IMR-90 (cell line): ENCODE data around the gene MRPL20. TPM values are rescaled to one million over a fixed set of nuclear protein-coding genes. Genes with fewer than 3 reads are reported as not detected.

Source experiments
- ATAC-seq: fragments of 200-7000 bp; cut with Tn5 transposase; 2 replicates; pipeline ENCODE4 v1.9.1; 2020; ENCODE audit warnings: low read depth, mild to moderate bottlenecking, moderate library complexity
- BruUV-seq: library from RNA; stranded (reverse); fragments of 400-500 nt; replicated peaks from 2 replicates; lab custom pipeline; 2021; lab: Mats Ljungman, UMichigan
- CTCF ChIA-PET: fragments of 300-600 bp; formaldehyde crosslinking; extraction: SDS; loops from one replicate; lab custom pipeline; 2021; ENCODE audit warnings: antibody characterized with exemption; lab: Yijun Ruan, JAX
- POLR2A ChIA-PET: fragments of 300-600 bp; sonication (Branson Sonifier 250); formaldehyde crosslinking; loops from one replicate; lab custom pipeline; 2022; ENCODE audit warnings: antibody characterized with exemption; ENCODE audit not compliant: unreplicated experiment; lab: Charles Lee
- DNase-seq: peaks from one replicate; pipeline ENCODE4 v3.0.0; 2013
- H2AFZ ChIP-seq: replicated peaks from 2 replicates; pipeline ENCODE3; 2013; ENCODE audit warnings: low read length, mild to moderate bottlenecking; ENCODE audit not compliant: poor library complexity
- H2AK5ac ChIP-seq: 2 replicates; pipeline ENCODE4 v1.6.1; 2013; ENCODE audit warnings: low read depth, low read length, inconsistent platforms
- H2AK9ac ChIP-seq: replicated peaks from 2 replicates; pipeline ENCODE3; 2013; ENCODE audit warnings: mild to moderate bottlenecking, low read depth, low read length, moderate library complexity; ENCODE audit not compliant: poor library complexity
- H2BK120ac ChIP-seq: 2 replicates; pipeline ENCODE4 v1.6.1; 2013; ENCODE audit warnings: low read depth, low read length, inconsistent platforms
- H2BK15ac ChIP-seq: 3 replicates; pipeline ENCODE4 v1.6.1; 2013; ENCODE audit warnings: low read depth, low read length, inconsistent platforms
- H2BK20ac ChIP-seq: 2 replicates; pipeline ENCODE4 v1.6.1; 2013; ENCODE audit warnings: low read depth, mild to moderate bottlenecking, inconsistent platforms, low read length, moderate library complexity
- H2BK5ac ChIP-seq: 2 replicates; pipeline ENCODE4 v1.6.1; 2013; ENCODE audit warnings: mild to moderate bottlenecking, low read depth, low read length, inconsistent platforms; ENCODE audit not compliant: poor library complexity, severe bottlenecking
- H3K14ac ChIP-seq: replicated peaks from 2 replicates; pipeline ENCODE4 v1.6.1; 2013; ENCODE audit warnings: low read depth, low read length, inconsistent platforms
- H3K18ac ChIP-seq: 2 replicates; pipeline ENCODE4 v1.6.1; 2013; ENCODE audit warnings: low read depth, low read length, control low read depth
- H3K23ac ChIP-seq: 2 replicates; pipeline ENCODE4 v1.6.1; 2013; ENCODE audit warnings: low read depth, low read length, inconsistent platforms
- H3K27ac ChIP-seq: 2 replicates; pipeline ENCODE4 v1.5.1; 2013; ENCODE audit warnings: mild to moderate bottlenecking, control low read depth, low read length; ENCODE audit not compliant: insufficient read depth
- H3K27me3 ChIP-seq: 2 replicates; pipeline ENCODE4 v1.6.1; 2013; ENCODE audit warnings: low read length; ENCODE audit not compliant: control insufficient read depth, insufficient read depth
- H3K36me3 ChIP-seq: 2 replicates; pipeline ENCODE4 v1.6.1; 2013; ENCODE audit warnings: low read length, mixed read lengths; ENCODE audit not compliant: control insufficient read depth, insufficient read depth
- H3K4ac ChIP-seq: 2 replicates; pipeline ENCODE4 v1.6.1; 2013; ENCODE audit warnings: low read depth, low read length, inconsistent platforms
- H3K4me1 ChIP-seq: 2 replicates; pipeline ENCODE4 v1.6.1; 2013; ENCODE audit warnings: low read length, mixed read lengths; ENCODE audit not compliant: control insufficient read depth, insufficient read depth
- H3K4me2 ChIP-seq: 2 replicates; pipeline ENCODE4 v1.6.1; 2013; ENCODE audit warnings: low read depth, mild to moderate bottlenecking, control low read depth, low read length, moderate library complexity
- H3K4me3 ChIP-seq: 2 replicates; pipeline ENCODE4 v1.5.1; 2013; ENCODE audit warnings: low read depth, mild to moderate bottlenecking, control low read depth, low read length, moderate library complexity; ENCODE audit not compliant: insufficient read depth
- H3K56ac ChIP-seq: 2 replicates; pipeline ENCODE4 v1.6.1; 2013; ENCODE audit warnings: low read length, inconsistent platforms; ENCODE audit not compliant: insufficient read depth; ENCODE audit errors: extremely low read depth
- H3K79me1 ChIP-seq, 2 experiments: 2 replicates each; pipeline ENCODE4 v1.6.1; 2013; ENCODE audit warnings: low read length in 2 of 2, inconsistent platforms in 1 of 2, low read depth in 1 of 2
- H3K9ac ChIP-seq: 2 replicates; pipeline ENCODE4 v1.6.1; 2013; ENCODE audit warnings: low read depth, low read length, control low read depth
- H3K9me1 ChIP-seq: 2 replicates; pipeline ENCODE4 v1.6.1; 2013; ENCODE audit warnings: low read length, inconsistent platforms; ENCODE audit not compliant: insufficient read depth
- H3K9me3 ChIP-seq: 2 replicates; pipeline ENCODE4 v1.6.1; 2013; ENCODE audit warnings: low read length; ENCODE audit not compliant: control insufficient read depth, insufficient read depth
- H4K20me1 ChIP-seq: 2 replicates; pipeline ENCODE4 v1.6.1; 2013; ENCODE audit warnings: low read length, inconsistent platforms; ENCODE audit not compliant: insufficient read depth
- H4K5ac ChIP-seq: 2 replicates; pipeline ENCODE4 v1.6.1; 2013; ENCODE audit warnings: mild to moderate bottlenecking, low read depth, low read length, control low read depth
- H4K8ac ChIP-seq, 2 experiments: 2 replicates each; pipeline ENCODE4 v1.6.1; 2013; ENCODE audit warnings: low read depth in 2 of 2, low read length in 2 of 2, control low read depth in 1 of 2, inconsistent platforms in 1 of 2
- H4K91ac ChIP-seq: 2 replicates; pipeline ENCODE4 v1.6.1; 2013; ENCODE audit warnings: low read depth, low read length, inconsistent platforms; ENCODE audit not compliant: insufficient read depth
- MAZ ChIP-seq: IDR thresholded peaks from 2 replicates; pipeline ENCODE4 v1.6.1; 2012; ENCODE audit warnings: low read depth, mild to moderate bottlenecking, low read length, improper control_type of control experiment, moderate library complexity, borderline replicate concordance
- WGBS, 2 experiments: methylation state at CpG; one replicate each; pipeline versions ENCODE4 v1.1.5 to v1.1.7; 2013; ENCODE audit warnings: missing lambda C conversion rate in 2 of 2; ENCODE audit not compliant: insufficient read length in 1 of 2; ENCODE audit errors: extremely low coverage in 2 of 2; 5-methylcytosine and 5-hydroxymethylcytosine counted together
- dilution Hi-C: fragments of 300-500 bp; cut with HindIII; formaldehyde crosslinking; loops from one replicate; pipeline ENCODE4 v1.14.3; 2018; ENCODE audit warnings: low sequenced_read_pairs; ENCODE audit not compliant: unreplicated experiment
- in situ Hi-C: fragments of 300-500 bp; cut with MboI; formaldehyde crosslinking; loops from 3 replicates; pipeline ENCODE4 v1.14.3; 2019; ENCODE audit warnings: low sequenced_read_pairs, inconsistent platforms, mixed read lengths
- intact Hi-C: fragments of 100-400 bp; cut with micrococcal nuclease; formaldehyde crosslinking; loops from 2 replicates; pipeline ENCODE4 v1.10.0; 2022
- polyA plus RNA-seq, 3 experiments: library from polyadenylated mRNA; depleted of rRNA; stranded (reverse); fragments of >200 nt; gene quantifications; 2 replicates each; pipeline ENCODE4 v1.2.3, GENCODE V29; 2012; ENCODE audit warnings: low replicate concordance in 1 of 3
- total RNA-seq: library from RNA; depleted of rRNA; stranded (reverse); fragments of >200 nt; gene quantifications from 2 replicates; pipeline ENCODE4 v1.2.3, GENCODE V29; 2012

Gene MRPL20
- total and polyA plus RNA-seq, 2 of the 4 experiments (the other 2 are of a cell fraction), result 141 to 157 TPM

GRCh38 chr1:1442069-1442770 lies 35.1 kb upstream of the MRPL20 start:
- intact Hi-C loops, result loop anchor here (5.0 kb wide), 1 partner anchor 35 kb away; the partner anchor contains the start of gene MRPL20

More at GRCh38 chr1:1442069-1442770, 35.1 kb upstream of the MRPL20 start:
- H2AK5ac ChIP-seq, result no peak overlapping the region
- ChIA-PET CTCF (interaction anchor here (1.1 kb wide), 1 partner anchor 34 kb away, joined by 3 read pairs; no protein-coding TSS in a partner anchor), POLR2A (no interaction called here)
- DNase-seq (no peak), ATAC-seq (no peak)
- no peak overlapping the region for H2AK9ac ChIP-seq
- H2AFZ ChIP-seq, result peak overlapping the region; percentile 43
- H3K23ac ChIP-seq, result no peak overlapping the region
- H2BK120ac ChIP-seq, result no peak overlapping the region
- H3K27me3 ChIP-seq, result peaks cover 2% of the 10 kb centered on the region; the same call in 1 of the 2 replicates
- dilution Hi-C loops, result no loop called here
- no peak overlapping the region for H3K4me3 ChIP-seq
- H3K36me3 ChIP-seq, result no peaks in the 10 kb centered on the region
- H3K27ac ChIP-seq, result no peak overlapping the region
- 78% methylated on average over 11 of the region's 32 CpGs; no CpG with 5 or more reads in 1 of the 2 experiments for WGBS, 2 experiments
- no peak overlapping the region for H4K91ac ChIP-seq
- H3K9me1 ChIP-seq, result no peaks in the 10 kb centered on the region
- no peak for TF ChIP-seq MAZ
- no peaks in the 10 kb centered on the region for H4K20me1 ChIP-seq
- in situ Hi-C loops, result no loop called here
- no peak overlapping the region for H3K56ac ChIP-seq
- no peaks in the 10 kb centered on the region for H3K79me1 ChIP-seq
- H3K9me3 ChIP-seq, result no peaks in the 10 kb centered on the region
- no peak overlapping the region for H2BK15ac ChIP-seq
- no peak overlapping the region for H4K5ac ChIP-seq
- no peak overlapping the region for H3K4ac ChIP-seq
- H2BK5ac ChIP-seq, result no peak overlapping the region
- no peak overlapping the region for H3K18ac ChIP-seq
- no TSS peak for BruUV-seq
- H3K4me1 ChIP-seq, result no peaks in the 10 kb centered on the region
- H2BK20ac ChIP-seq, result no peak overlapping the region
- no peak overlapping the region for H3K4me2 ChIP-seq
- no peak overlapping the region for H3K9ac ChIP-seq
- H3K14ac ChIP-seq, result no peak overlapping the region
- H4K8ac ChIP-seq, result no peak overlapping the region
